Activated T-cell treated with anti-CD3 and anti-CD28 coated beads for 24 hours (primary cell): Measurements from ENCODE around the gene MTHFSD.
A peak's percentile ranks its signal among the peaks of the same experiment; 100 is the strongest.

Experiments
- DNase-seq: peaks from one replicate; pipeline ENCODE4 v3.0.0-alpha.2; 2020; ENCODE audit warnings: low read depth

Gene MTHFSD

GRCh38 chr16:86584071-86584685 is 29.1 kb upstream of the MTHFSD start:
- DNase-seq = no peak

DNA sequence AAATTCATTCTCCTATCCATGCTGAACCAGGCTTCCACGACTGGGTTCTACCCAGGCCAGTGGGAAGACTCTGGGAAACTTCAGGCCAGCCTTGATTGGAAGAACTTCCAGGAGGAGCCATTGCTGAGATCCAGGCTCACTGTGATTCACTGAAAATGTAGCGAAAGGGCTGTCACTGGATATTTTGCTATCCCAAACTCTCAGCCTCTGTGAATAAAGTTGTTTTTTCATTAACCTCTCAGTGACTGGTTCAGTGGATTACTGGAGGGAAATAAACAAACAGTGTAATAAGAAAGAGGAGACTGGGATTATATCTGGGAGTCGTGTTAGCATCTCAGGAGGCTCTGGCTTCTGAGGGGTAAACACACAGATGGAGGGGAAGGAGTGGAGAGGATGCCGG is 26.4 kb upstream of the MTHFSD start:
- no peak for DNase-seq

DNA sequence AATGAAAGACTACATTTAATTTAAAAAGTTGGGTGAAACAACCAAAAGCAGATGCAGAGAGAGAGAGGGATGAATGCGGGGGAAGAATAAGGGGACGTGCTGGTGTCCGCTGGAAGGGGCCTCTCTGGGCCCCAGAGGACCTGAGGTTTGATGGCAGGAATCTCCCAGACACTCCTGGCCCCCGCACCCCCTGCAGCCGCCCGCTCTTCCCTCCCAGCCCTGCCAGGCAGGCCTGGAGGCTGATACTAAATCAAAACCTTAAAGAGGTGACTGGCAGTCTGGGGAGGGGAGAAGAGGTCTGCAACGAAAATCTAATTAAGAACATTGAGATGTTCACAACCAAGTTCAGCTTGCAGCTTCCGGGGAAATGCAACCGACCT is 25.7 kb upstream of the MTHFSD start:
- no peak for DNase-seq

DNA sequence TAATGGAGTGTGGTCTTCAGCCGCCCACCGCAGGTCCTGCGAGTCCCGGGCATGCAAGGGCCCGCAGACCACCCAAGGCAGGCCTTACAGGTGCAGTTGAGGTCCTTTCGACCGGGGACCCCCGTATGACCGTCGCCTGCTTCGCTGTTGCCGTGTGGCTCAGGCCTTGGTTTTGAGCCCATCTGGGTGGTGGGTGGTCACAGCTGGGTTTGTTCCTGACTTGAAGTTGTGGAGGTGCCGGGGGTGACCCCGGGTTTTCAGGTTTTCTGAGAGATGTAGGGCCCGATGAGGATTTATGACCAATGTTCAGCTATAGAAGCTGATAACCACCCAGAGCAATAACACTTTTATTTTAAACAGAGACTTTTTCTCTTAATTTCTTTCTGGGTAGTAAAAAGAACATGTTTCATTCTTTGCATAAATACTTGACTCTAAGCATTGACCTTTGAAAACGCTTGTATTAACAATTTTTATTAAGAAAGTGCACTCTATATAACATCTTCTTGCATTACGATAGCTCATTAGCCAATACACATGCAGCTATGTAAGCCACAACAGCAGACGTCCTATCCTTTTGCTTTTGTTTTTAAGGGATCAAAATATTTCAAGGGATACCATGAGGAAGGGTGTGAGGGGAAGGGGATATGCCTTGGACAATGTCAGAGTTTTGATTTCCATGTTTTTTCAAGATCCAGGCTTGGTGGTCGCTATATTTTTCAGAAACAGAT is 25.2 kb upstream of the MTHFSD start:
- no peak for DNase-seq

GRCh38 chr16:86579268-86580062 is 24.4 kb upstream of the MTHFSD start:
- DNase-seq = no peak

DNA sequence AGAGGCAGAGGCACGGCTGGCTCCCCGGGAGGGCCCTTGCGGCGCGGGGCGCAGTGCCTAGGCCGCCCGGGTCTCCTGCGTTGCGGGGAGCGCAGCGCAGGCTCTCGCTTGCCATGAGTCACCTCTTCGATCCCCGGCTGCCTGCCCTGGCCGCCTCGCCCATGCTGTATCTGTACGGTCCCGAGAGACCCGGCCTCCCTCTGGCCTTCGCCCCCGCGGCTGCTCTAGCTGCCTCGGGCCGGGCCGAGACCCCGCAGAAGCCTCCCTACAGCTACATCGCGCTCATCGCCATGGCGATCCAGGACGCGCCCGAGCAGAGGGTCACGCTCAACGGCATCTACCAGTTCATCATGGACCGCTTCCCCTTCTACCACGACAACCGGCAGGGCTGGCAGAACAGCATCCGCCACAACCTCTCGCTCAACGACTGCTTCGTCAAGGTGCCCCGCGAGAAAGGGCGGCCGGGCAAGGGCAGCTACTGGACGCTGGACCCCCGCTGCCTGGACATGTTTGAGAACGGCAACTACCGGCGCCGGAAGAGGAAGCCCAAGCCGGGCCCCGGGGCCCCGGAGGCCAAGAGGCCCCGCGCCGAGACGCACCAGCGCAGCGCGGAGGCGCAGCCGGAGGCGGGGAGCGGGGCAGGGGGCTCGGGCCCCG is 23.7 kb upstream of the MTHFSD start:
- DNase-seq = no peak

DNA sequence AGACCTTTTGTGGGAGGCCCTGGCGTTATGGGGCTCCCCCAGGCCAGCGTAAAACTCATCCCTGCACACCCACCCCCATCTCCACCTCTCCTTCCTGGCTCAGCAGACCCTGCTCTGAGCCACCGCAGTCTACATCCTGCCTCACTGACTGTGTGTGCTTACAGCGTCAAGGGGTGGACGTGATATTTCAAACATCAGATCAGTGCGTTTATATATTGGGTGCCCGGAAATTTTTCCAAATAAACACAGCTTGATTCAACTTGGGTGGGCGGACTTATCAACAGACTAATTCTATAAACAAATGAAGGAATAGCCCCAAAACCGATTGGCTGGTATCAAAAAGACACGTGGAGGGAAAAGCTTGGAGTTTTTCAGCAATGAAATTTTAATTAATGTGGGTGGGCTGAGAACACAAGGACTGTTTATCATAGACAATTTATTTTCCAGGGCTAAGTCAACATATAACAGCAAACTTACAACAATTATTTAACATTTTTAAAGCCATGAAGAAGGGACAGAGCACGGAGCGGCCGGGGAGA is 23.1 kb upstream of the MTHFSD start, which contains the start of gene FOXL1:
TSS of gene FOXL1 (plus strand) at position 489 of the 539 bp plus-strand sequence. CDS start 175 bp downstream, outside the sequence.
- no peak for DNase-seq

- DNase-seq = no peak
Observed at GRCh38 chr16:86577314-86577971, 22.4 kb upstream of the MTHFSD start.

GRCh38 chr16:86576591-86577313 is 21.7 kb upstream of the MTHFSD start:
- no peak for DNase-seq

DNA sequence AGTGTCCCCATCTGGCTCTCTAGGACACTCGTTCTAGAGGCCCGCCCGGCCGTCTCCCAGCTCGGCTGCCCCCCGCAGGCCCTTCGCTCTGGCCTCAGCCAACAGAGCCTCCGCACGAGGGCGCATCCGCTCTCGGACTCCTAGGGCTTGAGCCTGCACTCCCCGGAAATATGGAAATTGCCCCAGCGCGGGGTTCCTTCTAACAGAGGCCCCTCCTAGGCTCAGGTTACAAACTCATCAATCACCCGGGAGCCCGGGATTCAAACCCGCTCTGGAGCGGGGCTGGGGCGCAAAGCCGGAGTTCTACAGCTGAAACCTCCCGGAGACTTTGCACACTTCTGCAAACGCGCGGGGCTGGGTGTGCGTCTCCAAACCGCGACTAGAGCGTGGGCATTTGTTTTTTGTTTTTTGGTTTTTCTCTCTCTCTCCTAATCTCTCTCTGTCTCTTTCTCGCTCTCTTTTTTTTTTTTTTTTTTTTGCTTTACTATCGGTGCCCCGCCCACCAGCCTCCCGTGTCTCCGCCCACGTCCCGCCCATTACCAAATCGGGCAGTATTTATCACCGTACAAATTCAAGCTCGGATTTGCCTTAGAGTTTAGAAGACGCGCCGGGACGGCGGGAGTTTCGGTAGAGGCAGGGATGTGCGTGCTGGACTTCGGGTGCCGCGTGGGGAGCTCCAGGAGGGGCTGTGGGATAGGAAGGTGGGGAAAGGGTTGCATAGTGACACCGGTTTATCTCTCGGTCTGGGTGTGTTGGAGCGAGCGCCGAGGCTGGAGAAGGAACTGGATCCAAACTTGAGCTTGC is 20.9 kb upstream of the MTHFSD start:
- DNase-seq = peak; percentile 42

GRCh38 chr16:86575095-86575685 is 20.2 kb upstream of the MTHFSD start:
- no peak for DNase-seq

- no peak for DNase-seq
Observed at GRCh38 chr16:86574646-86575045, 19.6 kb upstream of the MTHFSD start.

GRCh38 chr16:86573646-86574508 is 18.8 kb upstream of the MTHFSD start:
- DNase-seq = no peak

DNA sequence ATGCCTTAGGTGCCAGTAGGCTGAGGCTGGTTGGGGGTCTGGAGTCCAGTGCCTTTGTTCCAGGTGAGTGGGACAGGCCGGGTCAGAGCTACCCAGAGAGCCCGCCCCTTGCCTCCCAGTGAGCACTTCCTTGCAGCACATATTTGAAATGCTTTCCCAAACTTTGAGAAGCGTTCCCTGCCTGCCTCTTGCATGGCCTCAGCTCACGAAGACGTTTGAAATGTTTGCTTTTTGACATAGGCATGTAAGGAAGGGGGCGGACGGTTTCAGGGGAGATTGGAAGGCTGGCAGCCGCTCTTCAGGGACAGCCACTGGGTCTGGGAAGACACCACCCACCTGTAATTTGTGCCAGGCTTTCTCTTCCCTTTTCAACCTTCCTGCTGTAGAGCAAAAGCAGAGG is 18.2 kb upstream of the MTHFSD start:
- DNase-seq = no peak

GRCh38 chr16:86572606-86573005 is 17.6 kb upstream of the MTHFSD start:
- DNase-seq = no peak

DNA sequence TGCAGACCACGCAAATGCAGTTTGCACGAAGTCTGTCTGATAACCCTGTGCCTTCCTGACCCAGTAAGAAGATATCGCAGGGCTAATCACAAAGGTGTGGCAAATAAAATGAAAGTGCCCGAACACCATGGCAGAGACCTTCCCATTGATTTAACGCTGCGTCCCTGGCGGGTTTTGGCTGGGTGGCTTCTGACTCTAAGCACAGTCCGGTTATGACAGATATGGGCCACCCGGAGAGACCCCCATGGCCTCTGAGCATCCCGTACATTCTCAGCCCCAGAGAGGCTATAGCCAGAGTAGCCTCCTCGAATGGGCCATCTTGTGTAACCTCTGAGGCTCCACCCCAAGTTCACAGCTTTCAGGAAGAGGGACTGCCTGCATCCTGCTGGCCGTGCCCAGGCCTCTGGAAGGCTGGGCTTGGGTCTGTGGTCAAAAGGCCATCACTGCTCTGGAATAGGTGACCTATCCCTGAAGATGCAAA is 17.0 kb upstream of the MTHFSD start:
- DNase-seq = no peak

GRCh38 chr16:86571530-86571915 is 16.5 kb upstream of the MTHFSD start:
- DNase-seq = no peak
